Left forelimb (tissue), 1 donor: ENCODE data around the gene ZNF253.
A peak's percentile ranks its signal among the peaks of the same experiment; 100 is the strongest.
"Not testable (repeated sequence)": the region's sequence is repeated elsewhere in the genome, so short reads cannot be mapped to it uniquely, and the experiment has no call there.

Experiments used
- DNase-seq: peaks from one replicate; pipeline ENCODE4 v3.0.0-alpha.2; 2018; ENCODE audit warnings: low spot score

ZNF253 gene

DNA sequence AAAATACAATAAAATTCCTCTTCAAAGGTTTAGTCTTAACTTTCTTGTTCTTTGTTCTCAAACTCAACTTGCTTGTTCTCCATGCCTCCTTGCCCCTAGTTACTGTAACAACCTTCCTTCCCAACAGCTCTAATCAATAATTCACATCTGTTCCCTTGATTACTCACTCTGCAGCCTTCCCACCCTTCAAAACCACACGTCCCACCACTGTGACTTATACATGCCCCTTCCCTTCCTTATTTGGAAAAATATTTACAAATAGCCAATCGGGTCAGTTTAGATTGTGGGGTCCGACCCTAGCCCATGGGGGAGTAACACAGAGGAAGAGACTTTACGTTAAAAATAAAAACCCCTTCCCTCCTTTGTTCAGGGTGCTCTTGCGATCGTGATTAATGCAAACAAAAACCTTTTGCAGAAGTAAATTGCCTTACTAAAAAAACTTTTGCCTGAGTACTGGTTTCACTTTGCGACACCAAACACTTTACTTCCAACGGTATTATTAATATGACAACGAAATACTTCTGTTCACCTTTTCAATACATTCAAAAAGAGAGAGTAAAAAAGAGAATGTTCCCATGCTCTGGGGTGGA is 34.6 kb downstream of the ZNF253 start:
- DNase-seq: no peak

DNA sequence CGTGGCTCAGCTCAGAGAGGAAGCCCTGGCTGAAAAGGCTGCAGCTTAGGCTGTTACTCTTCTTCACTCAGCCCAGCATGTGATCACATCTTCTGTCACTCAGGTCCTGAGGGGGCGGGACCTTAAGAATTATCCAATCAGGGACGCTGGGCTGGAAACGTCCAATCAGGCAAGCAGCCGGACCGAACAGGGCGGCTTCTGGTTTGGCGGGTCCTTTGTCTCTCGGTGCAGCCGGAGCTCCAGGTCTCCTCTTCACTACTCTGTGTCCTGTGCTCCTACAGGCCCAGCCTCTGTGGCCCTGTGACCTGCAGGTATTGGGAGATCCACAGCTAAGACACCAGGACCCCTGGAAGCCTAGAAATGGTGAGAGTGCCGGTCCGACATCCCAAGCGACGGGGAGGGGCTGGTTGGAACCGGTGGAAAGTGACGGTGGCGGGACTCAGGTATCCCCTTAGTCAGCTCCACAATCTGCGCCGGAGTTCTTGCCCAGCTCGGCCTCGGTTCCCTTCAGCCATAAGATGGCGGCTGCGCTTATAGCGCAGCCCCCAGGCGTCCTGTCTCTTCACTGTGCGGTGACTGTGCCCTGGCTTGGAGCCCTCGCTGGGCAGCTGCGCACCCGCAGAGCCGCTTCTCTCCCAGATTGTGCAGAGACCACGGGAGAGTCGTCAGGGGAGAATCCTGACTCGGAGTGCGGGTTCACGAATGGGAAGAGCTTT is 35.2 kb downstream of the ZNF253 start, which contains the start of gene ZNF93:
Gene ZNF93 (plus strand): TSS at position 218 of the 716 bp plus-strand sequence. CDS start 143 bp downstream, at position 361.
- peak; percentile 94 for DNase-seq

DNA sequence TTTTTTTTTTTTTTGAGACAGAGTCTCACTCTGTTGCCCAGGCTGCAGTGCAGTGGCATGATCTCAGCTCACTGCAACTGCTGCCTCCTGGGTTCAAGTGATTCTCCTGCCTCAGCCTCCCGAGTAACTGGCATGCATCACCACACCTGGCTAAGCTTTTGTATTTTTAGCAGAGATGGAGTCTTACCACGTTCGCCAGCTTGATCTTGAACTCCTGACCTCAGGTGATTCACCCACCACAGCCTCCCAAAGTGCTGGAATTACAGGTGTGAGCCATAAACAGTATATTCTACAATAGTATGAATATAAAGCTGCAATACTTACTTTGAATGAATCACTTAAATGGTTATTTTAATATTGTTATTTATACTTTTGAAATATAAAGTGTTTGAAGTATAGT is 41.9 kb downstream of the ZNF253 start:
- not testable (repeated sequence) for DNase-seq

DNA sequence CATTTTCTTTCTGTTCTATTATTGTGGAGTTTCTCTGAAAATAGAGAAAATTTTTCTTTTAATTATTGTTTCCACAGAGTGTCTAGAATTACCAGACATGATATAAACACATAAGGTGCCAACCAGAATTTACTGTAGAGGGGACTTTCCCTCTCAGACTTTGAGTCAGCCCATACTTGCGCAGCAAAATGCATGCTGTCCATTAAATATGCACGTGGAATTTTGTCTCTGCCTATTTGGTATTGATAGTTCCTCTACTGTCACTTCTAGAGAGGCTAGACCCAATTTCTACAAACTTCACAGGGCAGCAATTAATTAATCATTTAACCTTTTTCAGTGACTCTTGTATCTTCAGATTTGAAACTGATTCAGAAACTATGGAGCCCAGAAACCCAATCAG is 44.0 kb downstream of the ZNF253 start:
- no peak for DNase-seq

DNA sequence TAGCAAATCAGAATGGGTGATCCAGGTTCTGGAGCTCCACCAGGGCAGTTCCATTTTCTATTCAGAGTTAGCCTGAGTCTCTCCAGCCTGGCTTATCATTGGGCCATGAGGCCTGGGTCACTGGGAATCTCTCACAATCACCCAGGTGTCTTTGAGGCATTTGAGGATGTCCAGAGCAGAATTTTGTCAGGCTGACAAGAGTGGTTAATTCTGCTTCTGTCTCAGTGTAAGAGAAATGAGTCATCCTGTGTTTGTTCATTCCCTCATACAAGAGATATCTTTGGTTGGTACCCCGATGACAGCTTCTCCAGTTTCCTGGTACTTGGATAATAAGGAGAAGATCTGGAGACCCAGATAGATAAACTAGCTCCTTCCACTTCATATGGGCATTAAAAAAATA is 45.5 kb downstream of the ZNF253 start:
- no peak for DNase-seq

DNA sequence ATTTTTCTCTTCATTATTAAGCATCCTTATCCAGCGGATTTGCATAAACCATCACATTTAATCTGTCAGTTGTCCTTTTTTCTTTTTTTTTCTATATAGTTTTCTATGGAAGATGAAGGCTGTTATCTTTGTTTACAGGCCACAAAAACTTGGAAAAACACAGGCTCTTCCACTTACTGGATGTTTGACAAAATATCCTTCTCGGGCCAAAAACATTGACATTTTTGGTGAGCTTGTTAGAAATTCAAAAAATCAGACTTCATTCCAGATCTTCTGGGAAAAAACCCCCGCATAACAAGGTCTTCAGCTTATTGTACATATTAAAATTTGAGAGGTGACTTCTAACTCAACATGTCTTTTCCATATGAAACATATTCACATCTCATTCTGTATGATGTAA is 48.9 kb downstream of the ZNF253 start:
- no peak for DNase-seq

DNA sequence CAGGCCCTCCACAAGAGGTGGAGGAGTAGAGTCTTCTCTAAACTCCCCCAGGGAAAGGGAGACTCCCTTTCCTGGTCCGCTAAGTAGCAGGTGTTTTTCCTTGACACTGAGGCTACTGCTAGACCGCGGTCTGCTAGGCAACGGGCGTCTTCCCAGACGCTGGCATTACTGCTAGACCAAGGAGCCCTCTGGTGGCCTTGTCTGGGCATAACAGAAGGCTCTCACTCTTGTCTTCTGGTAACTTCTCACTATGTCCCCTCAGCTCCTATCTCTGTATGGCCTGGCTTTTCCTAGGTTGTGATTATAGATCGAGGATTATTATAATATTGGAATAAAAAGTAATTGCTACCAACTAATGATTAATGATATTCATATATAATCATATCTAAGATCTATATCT is 64.7 kb downstream of the ZNF253 start:
- DNase-seq: not testable (repeated sequence)

DNA sequence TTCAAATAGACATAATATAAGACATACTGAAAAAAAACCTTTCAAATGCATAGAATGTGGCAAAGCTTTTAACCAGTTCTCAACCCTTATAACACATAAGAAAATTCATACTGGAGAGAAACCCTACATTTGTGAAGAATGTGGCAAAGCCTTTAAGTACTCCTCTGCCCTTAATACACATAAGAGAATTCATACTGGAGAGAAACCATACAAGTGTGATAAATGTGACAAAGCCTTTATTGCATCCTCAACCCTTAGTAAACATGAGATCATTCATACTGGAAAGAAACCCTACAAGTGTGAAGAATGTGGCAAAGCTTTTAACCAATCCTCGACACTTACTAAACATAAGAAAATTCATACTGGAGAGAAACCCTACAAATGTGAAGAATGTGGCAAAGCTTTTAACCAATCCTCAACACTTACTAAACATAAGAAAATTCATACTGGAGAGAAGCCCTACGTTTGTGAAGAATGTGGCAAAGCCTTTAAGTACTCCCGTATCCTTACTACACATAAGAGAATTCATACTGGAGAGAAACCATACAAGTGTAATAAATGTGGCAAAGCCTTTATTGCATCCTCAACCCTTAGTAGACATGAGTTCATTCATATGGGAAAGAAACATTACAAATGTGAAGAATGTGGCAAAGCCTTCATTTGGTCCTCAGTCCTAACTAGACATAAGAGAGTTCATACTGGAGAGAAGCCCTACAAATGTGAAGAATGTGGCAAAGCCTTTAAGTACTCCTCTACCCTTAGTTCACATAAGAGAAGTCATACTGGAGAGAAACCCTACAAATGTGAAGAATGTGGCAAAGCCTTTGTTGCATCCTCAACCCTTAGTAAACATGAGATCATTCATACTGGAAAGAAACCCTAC is 68.0 kb downstream of the ZNF253 start:
- not testable (repeated sequence) for DNase-seq

DNA sequence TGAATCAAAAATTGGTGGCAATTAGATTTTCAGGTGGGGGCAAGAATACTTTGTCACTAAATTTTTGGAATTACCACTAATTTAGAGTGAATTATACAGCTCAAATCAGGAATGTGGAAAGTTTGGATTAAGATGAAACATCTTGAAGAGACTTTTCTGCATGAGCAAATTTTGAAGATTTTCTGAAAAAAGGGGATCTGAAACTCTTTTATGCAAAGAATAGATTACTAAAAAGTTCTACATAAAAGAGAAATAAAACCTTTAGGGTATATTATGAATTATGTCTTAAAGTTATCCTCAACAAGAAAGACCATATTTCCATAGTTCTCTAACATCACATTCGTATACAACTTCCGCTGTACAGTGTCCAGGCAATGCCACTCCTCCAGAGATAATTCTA is 71.7 kb downstream of the ZNF253 start:
- DNase-seq: no peak

DNA sequence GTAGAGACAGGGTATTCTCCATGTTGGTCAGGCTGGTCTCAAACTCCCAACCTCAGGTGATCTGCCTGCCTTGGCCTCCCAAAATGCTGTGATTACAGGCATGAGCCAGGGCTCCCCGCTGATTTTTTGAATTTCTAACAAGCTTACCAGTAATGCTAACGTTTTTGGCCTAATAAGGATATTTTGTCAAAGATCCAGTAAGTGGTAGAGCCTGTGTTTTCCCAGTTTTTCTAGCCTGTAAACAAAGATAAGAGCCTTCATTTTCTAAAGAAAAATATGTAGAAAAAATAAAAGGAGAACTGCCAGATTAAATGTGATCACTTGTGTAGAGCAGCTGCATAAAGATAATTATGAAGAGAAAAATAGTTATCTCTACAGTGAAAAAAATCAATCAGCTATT is 72.8 kb downstream of the ZNF253 start:
- no peak for DNase-seq

DNA sequence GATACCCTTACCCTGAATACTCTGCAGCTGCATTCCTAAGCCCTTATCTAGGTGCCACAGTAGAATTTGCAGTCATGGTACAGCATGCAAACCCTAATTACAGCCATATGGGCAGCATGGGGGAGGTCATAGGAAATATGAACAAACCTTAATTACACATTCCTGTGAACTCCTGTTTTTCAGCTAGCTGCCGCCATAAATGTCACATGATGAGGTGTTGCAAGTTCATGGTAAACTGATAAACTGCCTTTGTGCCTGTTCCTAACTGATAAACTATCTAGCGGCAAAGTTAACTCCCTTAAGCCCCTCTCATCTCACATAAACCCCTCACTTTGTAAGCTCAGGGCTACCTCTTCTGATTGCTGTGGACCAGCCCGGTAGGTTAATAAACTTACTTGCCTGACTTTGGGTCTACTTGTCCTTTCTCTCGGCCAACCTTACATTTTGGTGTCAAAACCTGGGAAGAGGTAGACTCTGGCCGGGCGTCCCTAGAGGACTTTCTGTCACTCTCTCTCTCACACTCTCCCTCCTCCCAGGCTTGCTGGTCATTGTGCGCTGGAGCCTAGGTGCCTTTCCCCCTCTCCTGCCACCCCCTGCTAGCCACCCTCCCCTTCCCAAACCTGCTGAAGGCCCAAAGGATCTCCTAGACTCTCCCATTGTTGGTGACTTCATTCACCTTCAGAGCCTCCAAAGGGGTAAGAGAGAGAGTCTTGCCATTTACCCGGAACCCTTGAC is 78.3 kb downstream of the ZNF253 start:
- no peak for DNase-seq
